Endothelial cell of umbilical vein (primary cell): ENCODE results near the gene RAB37. TPM values are rescaled to one million over a fixed set of nuclear protein-coding genes. Genes with fewer than 3 reads are reported as not detected.

Source experiments
- BruUV-seq: library from RNA; stranded (reverse); fragments of 400-500 nt; replicated peaks from 2 replicates; lab custom pipeline; 2021; lab: Mats Ljungman, UMichigan
- CTCF ChIA-PET: fragments of 300-600, 350-600 bp; sonication (Branson Sonifier 250); formaldehyde crosslinking; loops from one replicate; lab custom pipeline; 2021; ENCODE audit warnings: antibody characterized with exemption, inconsistent platforms; lab: Charles Lee
- POLR2A ChIA-PET: fragments of 300-600, 350-600 bp; sonication (Branson Sonifier 250); formaldehyde crosslinking; loops from one replicate; lab custom pipeline; 2021; ENCODE audit warnings: antibody characterized with exemption, inconsistent platforms; lab: Charles Lee
- DNase-seq: peaks from one replicate; pipeline ENCODE4 v3.0.0-alpha.2; 2011; ENCODE audit warnings: low read depth, low spot score
- FAIRE-seq: peaks from 2 replicates; lab custom pipeline; 2011; peaks lifted over from hg19 to GRCh38; lab: Jason Lieb, UNC
- H2AFZ ChIP-seq: 2 replicates; pipeline ENCODE4 v1.6.0; 2012; ENCODE audit warnings: low read depth, low read length, control low read depth, inconsistent platforms
- H3K27ac ChIP-seq: 2 replicates; pipeline ENCODE4 v1.5.1; 2011; ENCODE audit warnings: low read depth, mild to moderate bottlenecking, control low read depth, low read length, moderate library complexity; ENCODE audit not compliant: insufficient read depth
- H3K27me3 ChIP-seq, 2 experiments: 2 replicates each; pipeline versions ENCODE4 v1.6.0 to v1.6.1; 2011; ENCODE audit warnings: low read length in 2 of 2, mixed read lengths in 1 of 2; ENCODE audit not compliant: control insufficient read depth in 2 of 2, insufficient read depth in 2 of 2
- H3K36me3 ChIP-seq, 2 experiments: 2 replicates in 1 of 2; 3 replicates in 1 of 2; pipeline ENCODE4 v1.5.1; 2011; ENCODE audit warnings: low read length in 2 of 2, mild to moderate bottlenecking in 1 of 2, moderate library complexity in 1 of 2; ENCODE audit not compliant: control insufficient read depth in 2 of 2, insufficient read depth in 2 of 2; ENCODE audit errors: extremely low read depth in 1 of 2
- H3K4me1 ChIP-seq: 3 replicates; pipeline ENCODE4 v1.5.1; 2011; ENCODE audit warnings: mild to moderate bottlenecking, low read length; ENCODE audit not compliant: control insufficient read depth, insufficient read depth; ENCODE audit errors: extremely low read depth
- H3K4me2 ChIP-seq: 2 replicates; pipeline ENCODE4 v1.6.1; 2011; ENCODE audit warnings: low read length, control low read depth, mixed read lengths; ENCODE audit not compliant: insufficient read depth
- H3K4me3 ChIP-seq, 3 experiments: fragments of 200-600 bp in 1 of 3; sonication (generic), shearing (Covaris generic) in 1 of 3; replicated peaks in 1 of 3; 2 replicates each; pipeline ENCODE4 v1.5.1; 2011 to 2016; ENCODE audit warnings: control low read depth in 3 of 3, low read length in 3 of 3, mild to moderate bottlenecking in 2 of 3, inconsistent platforms in 1 of 3, low read depth in 1 of 3, moderate library complexity in 1 of 3; ENCODE audit not compliant: insufficient read depth in 1 of 3
- H3K79me2 ChIP-seq: 2 replicates; pipeline ENCODE4 v1.6.0; 2012; ENCODE audit warnings: low read length, inconsistent platforms; ENCODE audit not compliant: control insufficient read depth, insufficient read depth
- H3K9ac ChIP-seq: replicated peaks from 2 replicates; pipeline ENCODE3; 2011; ENCODE audit warnings: low read length, control low read depth; ENCODE audit not compliant: insufficient read depth; ENCODE audit errors: extremely low read depth
- H3K9me1 ChIP-seq: replicated peaks from 3 replicates; pipeline ENCODE4 v1.6.0; 2011; ENCODE audit warnings: mild to moderate bottlenecking, low read length; ENCODE audit not compliant: control insufficient read depth, insufficient read depth; ENCODE audit errors: extremely low read depth
- H3K9me3 ChIP-seq: replicated peaks from 2 replicates; pipeline ENCODE4 v1.5.1; 2012; ENCODE audit warnings: low read length, inconsistent platforms; ENCODE audit not compliant: control insufficient read depth, insufficient read depth
- H4K20me1 ChIP-seq: replicated peaks from 2 replicates; pipeline ENCODE3; 2011; ENCODE audit warnings: mild to moderate bottlenecking, low read length; ENCODE audit not compliant: control insufficient read depth, insufficient read depth; ENCODE audit errors: extremely low read depth
- CTCF ChIP-seq, 2 donors: IDR thresholded peaks; 1 replicate in 1 of 2; 2 replicates in 1 of 2; pipeline ENCODE4 v1.5.1; 2011; ENCODE audit warnings: low read length in 2 of 2, mild to moderate bottlenecking in 2 of 2, moderate library complexity in 2 of 2, control low read depth in 1 of 2, inconsistent platforms in 1 of 2, low read depth in 1 of 2; ENCODE audit not compliant: insufficient read depth in 1 of 2; ENCODE audit errors: extremely low read depth in 1 of 2
- EZH2 ChIP-seq: IDR thresholded peaks from 2 replicates; pipeline ENCODE4 v1.6.1; 2012; ENCODE audit warnings: borderline replicate concordance, low read depth, mild to moderate bottlenecking, moderate library complexity, low read length, inconsistent platforms; ENCODE audit not compliant: severe bottlenecking
- FOS ChIP-seq: IDR thresholded peaks from 2 replicates; pipeline ENCODE4 v1.6.1; 2011; ENCODE audit warnings: mild to moderate bottlenecking, low read length, moderate library complexity, borderline replicate concordance; ENCODE audit not compliant: insufficient read depth
- GATA2 ChIP-seq: IDR thresholded peaks from 2 replicates; pipeline ENCODE4 v1.7.0; 2011; ENCODE audit warnings: low read depth, mild to moderate bottlenecking, moderate library complexity, mixed read lengths, low read length; ENCODE audit not compliant: insufficient read length, insufficient read depth
- JUN ChIP-seq: IDR thresholded peaks from 2 replicates; pipeline ENCODE4 v1.6.1; 2011; ENCODE audit warnings: borderline replicate concordance, low read depth; ENCODE audit not compliant: insufficient read length, insufficient read depth
- MAX ChIP-seq: IDR thresholded peaks from 2 replicates; pipeline ENCODE4 v1.6.1; 2011; ENCODE audit not compliant: insufficient read depth, insufficient read length
- MYC ChIP-seq: IDR thresholded peaks from one replicate; pipeline ENCODE4 v1.6.1; 2011; ENCODE audit warnings: mild to moderate bottlenecking, low read depth, low read length
- POLR2A ChIP-seq: IDR thresholded peaks from 2 replicates; pipeline ENCODE4 v1.6.1; 2012; ENCODE audit warnings: low read depth, mild to moderate bottlenecking, control low read depth, low read length
- POLR2AphosphoS5 ChIP-seq: IDR thresholded peaks from 2 replicates; pipeline ENCODE4 v1.6.1; 2012; ENCODE audit warnings: low read depth, mild to moderate bottlenecking, control low read depth, low read length, moderate library complexity; ENCODE audit not compliant: insufficient read depth
- dilution Hi-C: fragments of 300-500 bp; cut with MboI; formaldehyde crosslinking; loops from one replicate; pipeline ENCODE4 v1.15.0; 2019; ENCODE audit warnings: low sequenced_read_pairs; ENCODE audit not compliant: extremely low pct_ligation_motif_present
- intact Hi-C: fragments of 100-400 bp; cut with micrococcal nuclease; formaldehyde crosslinking; loops from one replicate; pipeline ENCODE4 v1.10.0; 2022
- polyA plus RNA-seq, 4 experiments: library from polyadenylated mRNA; depleted of rRNA in 3 of 4; stranded (reverse) in 3 of 4; unstranded in 1 of 4; fragments of >200 nt; gene quantifications; 2 replicates each; pipeline versions ENCODE4 v1.2.1 to v1.2.3, GENCODE V29; 2011 to 2012; ENCODE audit warnings: missing spikeins in 1 of 4
- total RNA-seq: library from RNA; stranded (reverse); gene quantifications from 2 replicates; pipeline ENCODE4 v1.2.3, GENCODE V29; 2021

Gene RAB37
- total and polyA plus RNA-seq, 2 donors (not counting 3 experiments of a cell fraction or from before 2014, with no cell fraction given), result 0.11 TPM; not detected in 1

- no peak overlapping the region for H3K27ac ChIP-seq
- H2AFZ ChIP-seq, result no peak overlapping the region
- BruUV-seq, result no TSS peak
- no peaks in the 10 kb centered on the region for H3K27me3 ChIP-seq
- no peaks in the 10 kb centered on the region for H3K36me3 ChIP-seq
- ChIA-PET CTCF (interaction anchor here (2.4 kb wide), 1 partner anchor 9 kb away, joined by 14 read pairs; no protein-coding TSS in a partner anchor), POLR2A (no interaction called here)
- TF ChIP-seq EZH2, result no peak
- no peak for TF ChIP-seq GATA2
- no peak for TF ChIP-seq MAX
- no peak for TF ChIP-seq CTCF (IDR thresholded peaks at IDR 0.05; ENCODE audit: extremely low read depth in 1 of 2, insufficient read depth in 1 of 2, low read depth in 1 of 2, low read length in 2 of 2)
- TF ChIP-seq MYC, result no peak
- no peak for TF ChIP-seq POLR2A
- TF ChIP-seq FOS, result no peak
- TF ChIP-seq POLR2AphosphoS5, result no peak
- TF ChIP-seq JUN, result no peak
- H3K9me1 ChIP-seq, result no peaks in the 10 kb centered on the region
- H3K4me2 ChIP-seq, result no peak overlapping the region
- no peaks in the 10 kb centered on the region for H3K79me2 ChIP-seq
- H3K9me3 ChIP-seq, result no peaks in the 10 kb centered on the region
- H3K4me3 ChIP-seq, result no peak overlapping the region
- DNase-seq (no peak), FAIRE-seq (no peak)
- H3K9ac ChIP-seq, result no peak overlapping the region
- H4K20me1 ChIP-seq, result no peaks in the 10 kb centered on the region
- dilution Hi-C loops (no loop called here), intact Hi-C loops (no loop called here)
- peaks cover 7% of the 10 kb centered on the region for H3K4me1 ChIP-seq
These were observed 24.9 kb downstream of the RAB37 start for GRCh38 chr17:74761931-74762330.
